ENCODE results near the gene SRP9. TPM values are rescaled to one million over a fixed set of nuclear protein-coding genes. Genes with fewer than 3 reads are reported as not detected.

The SRP9 gene
- total and polyA plus RNA-seq, 2 donors (not counting 1 experiment from before 2014, with no cell fraction given), result 73.4 to 117 TPM

DNA sequence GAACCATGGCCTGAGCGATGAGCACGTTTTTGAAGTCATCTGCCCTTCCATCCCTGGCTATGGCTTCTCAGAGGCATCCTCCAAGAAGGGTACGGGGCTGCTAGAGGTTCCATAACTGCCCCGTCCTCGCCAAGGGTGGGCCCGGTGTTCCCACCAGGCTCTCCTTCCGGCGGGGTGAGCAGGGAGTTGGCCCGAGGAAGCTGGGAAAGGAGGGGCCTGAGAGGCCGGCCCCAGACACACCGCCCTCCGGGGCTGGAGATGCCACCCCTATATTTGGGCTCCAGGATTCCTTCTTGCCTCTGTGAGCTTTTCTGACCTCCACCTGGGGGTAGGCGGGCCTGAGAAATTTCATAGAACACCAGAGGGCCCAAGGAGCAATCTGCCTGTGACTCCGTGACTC is 61.2 kb downstream of the SRP9 start:
- Mint-ChIP-seq H3K9me3 (ENCODE audit: insufficient read depth) (no peaks in the 10 kb centered on the region), H3K4me1 (no peaks in the 10 kb centered on the region), H3K27me3 (no peaks in the 10 kb centered on the region), H3K4me3 (no peak overlapping the region), H3K27ac (no peak overlapping the region)
- H3K4me3 ChIP-seq (ENCODE audit: control extremely low read depth in 1 of 5, extremely low read depth in 1 of 5, insufficient read depth in 1 of 5, low read depth in 2 of 5, low read length in 4 of 5), result no peak overlapping the region
- TF ChIP-seq, protein P1, sequence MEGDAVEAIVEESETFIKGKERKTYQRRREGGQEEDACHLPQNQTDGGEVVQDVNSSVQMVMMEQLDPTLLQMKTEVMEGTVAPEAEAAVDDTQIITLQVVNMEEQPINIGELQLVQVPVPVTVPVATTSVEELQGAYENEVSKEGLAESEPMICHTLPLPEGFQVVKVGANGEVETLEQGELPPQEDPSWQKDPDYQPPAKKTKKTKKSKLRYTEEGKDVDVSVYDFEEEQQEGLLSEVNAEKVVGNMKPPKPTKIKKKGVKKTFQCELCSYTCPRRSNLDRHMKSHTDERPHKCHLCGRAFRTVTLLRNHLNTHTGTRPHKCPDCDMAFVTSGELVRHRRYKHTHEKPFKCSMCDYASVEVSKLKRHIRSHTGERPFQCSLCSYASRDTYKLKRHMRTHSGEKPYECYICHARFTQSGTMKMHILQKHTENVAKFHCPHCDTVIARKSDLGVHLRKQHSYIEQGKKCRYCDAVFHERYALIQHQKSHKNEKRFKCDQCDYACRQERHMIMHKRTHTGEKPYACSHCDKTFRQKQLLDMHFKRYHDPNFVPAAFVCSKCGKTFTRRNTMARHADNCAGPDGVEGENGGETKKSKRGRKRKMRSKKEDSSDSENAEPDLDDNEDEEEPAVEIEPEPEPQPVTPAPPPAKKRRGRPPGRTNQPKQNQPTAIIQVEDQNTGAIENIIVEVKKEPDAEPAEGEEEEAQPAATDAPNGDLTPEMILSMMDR (IDR thresholded peaks at IDR 0.05), result no peak
- no peak for TF ChIP-seq EZH2 (IDR thresholded peaks at IDR 0.05; ENCODE audit: borderline replicate concordance, insufficient read depth, low read depth, low read length, poor library complexity, severe bottlenecking)
- H3K4me1 ChIP-seq (ENCODE audit: control insufficient read depth in 2 of 2, insufficient read depth in 2 of 2, low read length in 2 of 2), result no peaks in the 10 kb centered on the region
- WGBS (ENCODE audit: insufficient coverage), result 96% methylated on average over 14 of the region's 14 CpGs
- DNase-seq (no peak), ATAC-seq (ENCODE audit: low read depth) (no peak)
- ChIA-PET CTCF (no interaction called here), POLR2A (no interaction called here)
- H3K9me3 ChIP-seq (ENCODE audit: control extremely low read depth in 1 of 3, control insufficient read depth in 2 of 3, insufficient read depth in 1 of 3, low read length in 2 of 3), result no peaks in the 10 kb centered on the region
- H3K27ac ChIP-seq (ENCODE audit: low read length in 2 of 2), result no peak overlapping the region
- H3K27me3 ChIP-seq (replicated peaks in 1 of 4; ENCODE audit: control extremely low read depth in 1 of 4, control insufficient read depth in 3 of 4, insufficient read depth in 4 of 4, low read length in 3 of 4), result no peaks in the 10 kb centered on the region
- H3K9ac ChIP-seq (ENCODE audit: low read length), result no peak overlapping the region
- H3K36me3 ChIP-seq (replicated peaks in 1 of 2; ENCODE audit: control extremely low read depth in 1 of 2, control insufficient read depth in 1 of 2, extremely low read depth in 1 of 2, insufficient read depth in 2 of 2, low read length in 1 of 2), result no peaks in the 10 kb centered on the region
- H3K4me2 ChIP-seq (replicated peaks; ENCODE audit: low read depth, low read length, poor library complexity, severe bottlenecking), result no peak overlapping the region
- H3K79me2 ChIP-seq (ENCODE audit: control insufficient read depth, insufficient read depth, low read length), result no peaks in the 10 kb centered on the region
- no peaks in the 10 kb centered on the region for H4K20me1 ChIP-seq (ENCODE audit: control insufficient read depth, insufficient read depth, low read length, poor library complexity, severe bottlenecking)
- H2AFZ ChIP-seq (ENCODE audit: insufficient read depth, low read depth, low read length, poor library complexity, severe bottlenecking), result no peak overlapping the region
- intact Hi-C loops (cut with micrococcal nuclease), result no loop called here

Small RNAs within 50 kb of the gene (small RNA-seq; reads per million reads assigned to genes)
- not detected for gene RNU6-1304P (ENCODE audit: insufficient read length, low read depth, low replicate concordance)

Other genes starting within 250 kb of the SRP9 start
- 1.3 and 1.6 TPM in 2 replicates for gene ENAH, start 124.7 kb upstream of the SRP9 start, total RNA-seq
- 1.3 and 1.9 TPM in 2 replicates for gene ENAH, start 124.7 kb upstream of the SRP9 start, polyA plus RNA-seq
- 3.7 and 4.2 TPM in 2 replicates for gene EPHX1, start 32.3 kb downstream of the SRP9 start, total RNA-seq
- gene EPHX1, start 32.3 kb downstream of the SRP9 start, polyA plus RNA-seq, result 0.75 and 1.2 TPM in 2 replicates
- gene TMEM63A, start 104.6 kb downstream of the SRP9 start, total RNA-seq, result 238 and 267 TPM in 2 replicates
- 207 and 209 TPM in 2 replicates for gene TMEM63A, start 104.6 kb downstream of the SRP9 start, polyA plus RNA-seq
- gene LEFTY1, start 111.3 kb downstream of the SRP9 start, total RNA-seq, result 0.51 TPM in 1 of 2 replicates, not detected in the other
- 0.07 TPM in 1 of 2 replicates, not detected in the other for gene LEFTY1, start 111.3 kb downstream of the SRP9 start, polyA plus RNA-seq
- gene PYCR2, start 146.4 kb downstream of the SRP9 start, total RNA-seq, result 107 and 113 TPM in 2 replicates
- 107 and 134 TPM in 2 replicates for gene PYCR2, start 146.4 kb downstream of the SRP9 start, polyA plus RNA-seq
- not detected in 2 replicates for gene LEFTY2, start 163.4 kb downstream of the SRP9 start, total RNA-seq
- 0.04 and 0.21 TPM in 2 replicates for gene LEFTY2, start 163.4 kb downstream of the SRP9 start, polyA plus RNA-seq
- gene SDE2, start 221.5 kb downstream of the SRP9 start, total RNA-seq, result 26.0 and 26.3 TPM in 2 replicates
- gene SDE2, start 221.5 kb downstream of the SRP9 start, polyA plus RNA-seq, result 10.0 and 39.3 TPM in 2 replicates